ENCODE results near the gene ZGLP1. TPM values are rescaled to one million over a fixed set of nuclear protein-coding genes. Genes with fewer than 3 reads are reported as not detected.
A peak's percentile ranks its signal among the peaks of the same experiment; 100 is the strongest.

Gene ZGLP1
- total RNA-seq, 4 donors from 2014 or later: 0.80 to 3.1 TPM; not detected in 2

DNA sequence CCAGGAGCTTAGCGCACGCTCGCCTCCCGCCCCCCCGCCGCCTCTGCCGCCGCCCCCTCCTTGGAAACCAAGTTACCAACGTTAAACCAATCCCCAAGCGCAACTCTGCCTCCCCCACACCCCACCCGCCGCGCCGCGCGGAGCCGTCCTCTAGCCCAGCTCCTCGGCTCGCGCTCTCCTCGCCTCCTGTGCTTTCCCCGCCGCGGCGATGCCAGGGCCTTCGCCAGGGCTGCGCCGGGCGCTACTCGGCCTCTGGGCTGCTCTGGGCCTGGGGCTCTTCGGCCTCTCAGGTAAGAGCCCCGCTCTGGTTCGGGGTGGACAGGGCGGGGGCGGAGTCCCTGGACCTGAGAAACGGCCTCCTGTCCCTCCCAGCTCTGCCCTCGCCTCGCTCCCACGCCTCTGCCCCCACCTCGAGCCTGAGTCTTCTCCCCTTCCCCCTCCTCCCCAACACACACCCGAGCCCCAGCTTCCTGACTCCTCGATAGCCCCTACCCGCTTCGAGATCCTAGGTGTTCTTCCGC is 19.7 kb downstream of the ZGLP1 start, which contains the start of gene ICAM5:
ICAM5 (plus strand) TSS at position 117 of the 521 bp plus-strand sequence; CDS start at position 209, 92 bp downstream.
- Histone ChIP-seq H3K27ac (no peak within 1 kb of the TSS), H3K9me3 (no peaks in the 10 kb centered on the region), H3K4me3 (peak within 1 kb of the TSS; percentile 40 to 65 (median 46)), H3K27me3 (peaks cover 81 to 83% (median 83%) of the 10 kb centered on the region in 3 donors), H3K36me3 (peaks cover 0 to 6% of the 10 kb centered on the region in 2 donors), H3K4me1 (peaks cover 29 to 43% of the 10 kb centered on the region in 2 donors)
- ATAC-seq: no peak
- intact Hi-C loops (cut with DNase I; ENCODE audit: low total_unique reads): no loop called here
- no peak for DNase-seq
- in situ Hi-C loops (cut with MboI; ENCODE audit: low sequenced_read_pairs in 4 of 4): no loop called here
- no peak for TF ChIP-seq POLR2A (IDR thresholded peaks at IDR 0.05)
- TF ChIP-seq, protein P1, sequence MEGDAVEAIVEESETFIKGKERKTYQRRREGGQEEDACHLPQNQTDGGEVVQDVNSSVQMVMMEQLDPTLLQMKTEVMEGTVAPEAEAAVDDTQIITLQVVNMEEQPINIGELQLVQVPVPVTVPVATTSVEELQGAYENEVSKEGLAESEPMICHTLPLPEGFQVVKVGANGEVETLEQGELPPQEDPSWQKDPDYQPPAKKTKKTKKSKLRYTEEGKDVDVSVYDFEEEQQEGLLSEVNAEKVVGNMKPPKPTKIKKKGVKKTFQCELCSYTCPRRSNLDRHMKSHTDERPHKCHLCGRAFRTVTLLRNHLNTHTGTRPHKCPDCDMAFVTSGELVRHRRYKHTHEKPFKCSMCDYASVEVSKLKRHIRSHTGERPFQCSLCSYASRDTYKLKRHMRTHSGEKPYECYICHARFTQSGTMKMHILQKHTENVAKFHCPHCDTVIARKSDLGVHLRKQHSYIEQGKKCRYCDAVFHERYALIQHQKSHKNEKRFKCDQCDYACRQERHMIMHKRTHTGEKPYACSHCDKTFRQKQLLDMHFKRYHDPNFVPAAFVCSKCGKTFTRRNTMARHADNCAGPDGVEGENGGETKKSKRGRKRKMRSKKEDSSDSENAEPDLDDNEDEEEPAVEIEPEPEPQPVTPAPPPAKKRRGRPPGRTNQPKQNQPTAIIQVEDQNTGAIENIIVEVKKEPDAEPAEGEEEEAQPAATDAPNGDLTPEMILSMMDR (IDR thresholded peaks at IDR 0.05 in 4 of 5, conservative IDR thresholded peaks at IDR 0.05 in 1 of 5): no peak

DNA sequence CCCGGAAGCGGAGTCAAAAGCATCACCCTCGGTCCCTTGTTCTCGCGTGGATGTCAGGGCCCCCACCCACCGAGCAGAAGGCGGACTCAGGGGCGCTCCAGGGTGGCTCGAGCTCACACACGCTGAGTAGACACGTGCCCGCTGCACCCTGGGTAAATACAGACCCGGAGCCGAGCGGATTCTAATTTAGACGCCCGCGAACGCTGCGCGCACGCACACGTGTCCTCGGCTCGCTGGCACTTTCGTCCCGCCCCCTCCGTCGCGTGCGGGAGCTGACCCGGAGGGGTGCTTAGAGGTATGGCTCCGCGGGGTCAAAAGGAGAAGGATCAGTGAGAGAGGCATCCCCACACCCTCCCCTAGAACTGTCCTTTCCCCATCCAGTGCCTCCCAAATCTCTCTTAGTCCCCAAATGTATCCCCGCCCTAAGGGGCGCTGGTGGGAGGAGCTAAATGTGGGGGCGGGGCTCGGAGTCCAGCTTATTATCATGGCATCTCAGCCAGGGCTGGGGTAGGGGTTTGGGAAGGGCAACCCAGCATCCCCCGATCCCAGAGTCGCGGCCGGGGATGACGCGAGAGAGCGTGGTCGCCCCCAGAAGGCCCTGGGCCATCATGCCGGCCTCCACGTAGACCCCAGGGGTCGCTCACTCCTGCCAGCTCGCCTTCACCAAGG is 20.3 kb downstream of the ZGLP1 start:
- no peak overlapping the region for H3K27ac ChIP-seq
- peaks cover 0 to 11% of the 10 kb centered on the region in 2 donors for H3K36me3 ChIP-seq
- in situ Hi-C loops (cut with MboI; ENCODE audit: low sequenced_read_pairs in 4 of 4): no loop called here
- no peak for DNase-seq
- no peaks in the 10 kb centered on the region for H3K9me3 ChIP-seq
- intact Hi-C loops (cut with DNase I; ENCODE audit: low total_unique reads): no loop called here
- H3K4me1 ChIP-seq: peaks cover 29 to 43% of the 10 kb centered on the region in 2 donors
- no peak for ATAC-seq
- peaks cover 76 to 77% (median 77%) of the 10 kb centered on the region in 3 donors for H3K27me3 ChIP-seq
- H3K4me3 ChIP-seq: peak overlapping the region; percentile 8 to 65 (median 46)
- TF ChIP-seq, protein P1 (IDR thresholded peaks at IDR 0.05 in 4 of 5, conservative IDR thresholded peaks at IDR 0.05 in 1 of 5): no peak
- no peak for TF ChIP-seq POLR2A (IDR thresholded peaks at IDR 0.05)

DNA sequence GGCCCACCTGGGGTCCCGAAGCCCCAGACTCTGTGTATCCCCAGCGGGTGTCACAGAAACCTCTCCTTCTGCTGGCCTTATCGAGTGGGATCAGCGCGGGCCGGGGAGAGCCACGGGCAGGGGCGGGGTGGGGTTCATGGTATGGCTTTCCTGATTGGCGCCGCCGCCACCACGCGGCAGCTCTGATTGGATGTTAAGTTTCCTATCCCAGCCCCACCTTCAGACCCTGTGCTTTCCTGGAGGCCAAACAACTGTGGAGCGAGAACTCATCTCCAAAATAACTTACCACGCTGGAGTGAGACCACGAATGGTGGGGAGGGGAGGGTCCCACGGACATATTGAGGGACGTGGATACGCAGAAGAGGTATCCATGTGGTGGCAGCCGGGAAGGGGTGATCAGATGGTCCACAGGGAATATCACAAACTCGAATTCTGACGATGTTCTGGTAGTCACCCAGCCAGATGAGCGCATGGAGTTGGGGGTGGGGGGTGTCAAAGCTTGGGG is 20.9 kb downstream of the ZGLP1 start:
- no peaks in the 10 kb centered on the region for H3K9me3 ChIP-seq
- no peak overlapping the region for H3K27ac ChIP-seq
- intact Hi-C loops (cut with DNase I; ENCODE audit: low total_unique reads): no loop called here
- H3K4me1 ChIP-seq: peaks cover 29 to 43% of the 10 kb centered on the region in 2 donors
- peaks cover 0 to 17% of the 10 kb centered on the region in 2 donors for H3K36me3 ChIP-seq
- peak overlapping the region in 3 of 4 donors; percentile 45 to 65 (median 48) for H3K4me3 ChIP-seq
- in situ Hi-C loops (cut with MboI; ENCODE audit: low sequenced_read_pairs in 4 of 4): no loop called here
- DNase-seq (no peak), ATAC-seq (no peak)
- TF ChIP-seq POLR2A (IDR thresholded peaks at IDR 0.05): no peak
- TF ChIP-seq, protein P1 (IDR thresholded peaks at IDR 0.05 in 4 of 5, conservative IDR thresholded peaks at IDR 0.05 in 1 of 5): no peak
- peaks cover 70 to 72% (median 71%) of the 10 kb centered on the region in 3 donors for H3K27me3 ChIP-seq

DNA sequence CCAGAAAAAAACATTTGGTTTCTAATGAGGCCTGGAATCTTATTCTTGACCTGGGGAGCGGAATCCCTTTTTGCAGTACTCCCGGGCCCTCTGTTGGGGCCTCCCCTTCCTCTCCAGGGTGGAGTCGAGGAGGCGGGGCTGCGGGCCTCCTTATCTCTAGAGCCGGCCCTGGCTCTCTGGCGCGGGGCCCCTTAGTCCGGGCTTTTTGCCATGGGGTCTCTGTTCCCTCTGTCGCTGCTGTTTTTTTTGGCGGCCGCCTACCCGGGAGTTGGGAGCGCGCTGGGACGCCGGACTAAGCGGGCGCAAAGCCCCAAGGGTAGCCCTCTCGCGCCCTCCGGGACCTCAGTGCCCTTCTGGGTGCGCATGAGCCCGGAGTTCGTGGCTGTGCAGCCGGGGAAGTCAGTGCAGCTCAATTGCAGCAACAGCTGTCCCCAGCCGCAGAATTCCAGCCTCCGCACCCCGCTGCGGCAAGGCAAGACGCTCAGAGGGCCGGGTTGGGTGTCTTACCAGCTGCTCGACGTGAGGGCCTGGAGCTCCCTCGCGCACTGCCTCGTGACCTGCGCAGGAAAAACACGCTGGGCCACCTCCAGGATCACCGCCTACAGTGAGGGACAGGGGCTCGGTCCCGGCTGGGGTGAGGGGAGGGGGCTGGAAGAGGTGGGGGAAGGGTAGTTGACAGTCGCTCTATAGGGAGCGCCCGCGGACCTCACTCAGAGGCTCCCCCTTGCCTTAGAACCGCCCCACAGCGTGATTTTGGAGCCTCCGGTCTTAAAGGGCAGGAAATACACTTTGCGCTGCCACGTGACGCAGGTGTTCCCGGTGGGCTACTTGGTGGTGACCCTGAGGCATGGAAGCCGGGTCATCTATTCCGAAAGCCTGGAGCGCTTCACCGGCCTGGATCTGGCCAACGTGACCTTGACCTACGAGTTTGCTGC is 22.5 kb downstream of the ZGLP1 start, which contains the start of gene ICAM4:
ICAM4 (plus strand) TSS at position 153 of the 935 bp plus-strand sequence; CDS start at position 211, 58 bp downstream.
- H3K36me3 ChIP-seq: peaks cover 0 to 18% of the 10 kb centered on the region in 2 donors
- H3K27ac ChIP-seq: peak within 1 kb of the TSS in 1 of 4 donors; percentile 33
- intact Hi-C loops (cut with DNase I; ENCODE audit: low total_unique reads): no loop called here
- H3K4me1 ChIP-seq: peaks cover 28 to 37% of the 10 kb centered on the region in 2 donors
- ATAC-seq (peak in 1 of 2 donors; percentile 41), DNase-seq (no peak)
- peaks cover 53 to 55% (median 55%) of the 10 kb centered on the region in 3 donors for H3K27me3 ChIP-seq
- no peaks in the 10 kb centered on the region for H3K9me3 ChIP-seq
- H3K4me3 ChIP-seq: peak within 1 kb of the TSS in 2 of 4 donors; percentile 22 to 27
- in situ Hi-C loops (cut with MboI; ENCODE audit: low sequenced_read_pairs in 4 of 4): no loop called here
- TF ChIP-seq, protein P1 (IDR thresholded peaks at IDR 0.05 in 4 of 5, conservative IDR thresholded peaks at IDR 0.05 in 1 of 5): no peak
